Measurements from ENCODE around the gene SLC38A10. TPM values are rescaled to one million over a fixed set of nuclear protein-coding genes. Genes with fewer than 3 reads are reported as not detected.

Gene SLC38A10
- polyA plus RNA-seq, 4 donors: 48.4 to 107 (median 79.2) TPM

- DNase-seq (peak; percentile 62 to 79), FAIRE-seq (no peak)
- Histone ChIP-seq H3K4me1 (ENCODE audit: control insufficient read depth in 3 of 3, insufficient read depth in 2 of 3, low read depth in 1 of 3, low read length in 2 of 3) (peaks cover 0 to 55% (median 5%) of the 10 kb centered on the region in 3 donors), H3K9me3 (ENCODE audit: control insufficient read depth in 2 of 2, insufficient read depth in 1 of 2, low read depth in 1 of 2, low read length in 1 of 2) (no peaks in the 10 kb centered on the region), H3K4me3 (ENCODE audit: low read depth in 1 of 3, low read length in 3 of 3) (no peak overlapping the region), H3K27ac (ENCODE audit: low read depth in 1 of 3, low read length in 2 of 3) (peak overlapping the region in 2 of 3 donors; percentile 35 to 37), H3K27me3 (ENCODE audit: control insufficient read depth in 3 of 3, insufficient read depth in 3 of 3, low read length in 3 of 3) (no peaks in the 10 kb centered on the region), H3K36me3 (ENCODE audit: control insufficient read depth in 3 of 3, insufficient read depth in 2 of 3, low read depth in 1 of 3, low read length in 3 of 3) (peaks cover 0 to 76% (median 6%) of the 10 kb centered on the region in 3 donors)
- 17 to 52% (median 47%) methylated on average over 24 to 25 of the region's 25 CpGs for WGBS, 3 donors
These were observed 43.9 kb downstream of the SLC38A10 start for GRCh38 chr17:81251094-81251708.

GRCh38 chr17:81250286-81251093, 44.6 kb downstream of the SLC38A10 start:
- Histone ChIP-seq H3K27me3 (ENCODE audit: control insufficient read depth in 3 of 3, insufficient read depth in 3 of 3, low read length in 3 of 3) (no peaks in the 10 kb centered on the region), H3K9me3 (ENCODE audit: control insufficient read depth in 2 of 2, insufficient read depth in 1 of 2, low read depth in 1 of 2, low read length in 1 of 2) (no peaks in the 10 kb centered on the region), H3K4me3 (ENCODE audit: low read depth in 1 of 3, low read length in 3 of 3) (no peak overlapping the region), H3K36me3 (ENCODE audit: control insufficient read depth in 3 of 3, insufficient read depth in 2 of 3, low read depth in 1 of 3, low read length in 3 of 3) (peaks cover 0 to 76% (median 6%) of the 10 kb centered on the region in 3 donors), H3K27ac (ENCODE audit: low read depth in 1 of 3, low read length in 2 of 3) (peak overlapping the region in 2 of 3 donors; percentile 35 to 37), H3K4me1 (ENCODE audit: control insufficient read depth in 3 of 3, insufficient read depth in 2 of 3, low read depth in 1 of 3, low read length in 2 of 3) (peaks cover 0 to 49% (median 5%) of the 10 kb centered on the region in 3 donors)
- whole genome bisulfite sequencing, 3 donors: 32 to 70% (median 41%) methylated on average over 31 of the region's 31 CpGs
- DNase-seq (peak in 1 of 2 donors; percentile 42), FAIRE-seq (no peak)

GRCh38 chr17:81249223-81250040, 45.7 kb downstream of the SLC38A10 start:
- Histone ChIP-seq H3K9me3 (ENCODE audit: control insufficient read depth in 2 of 2, insufficient read depth in 1 of 2, low read depth in 1 of 2, low read length in 1 of 2) (no peaks in the 10 kb centered on the region), H3K27me3 (ENCODE audit: control insufficient read depth in 3 of 3, insufficient read depth in 3 of 3, low read length in 3 of 3) (no peaks in the 10 kb centered on the region), H3K4me1 (ENCODE audit: control insufficient read depth in 3 of 3, insufficient read depth in 2 of 3, low read depth in 1 of 3, low read length in 2 of 3) (peaks cover 0 to 38% (median 5%) of the 10 kb centered on the region in 3 donors), H3K36me3 (ENCODE audit: control insufficient read depth in 3 of 3, insufficient read depth in 2 of 3, low read depth in 1 of 3, low read length in 3 of 3) (peaks cover 0 to 82% (median 6%) of the 10 kb centered on the region in 3 donors), H3K27ac (ENCODE audit: low read depth in 1 of 3, low read length in 2 of 3) (no peak overlapping the region), H3K4me3 (ENCODE audit: low read depth in 1 of 3, low read length in 3 of 3) (no peak overlapping the region)
- DNase-seq (no peak), FAIRE-seq (no peak)
- 87 to 93% (median 88%) methylated on average over 12 to 15 of the region's 15 CpGs for WGBS, 3 donors

GRCh38 chr17:81248649-81249048, 46.5 kb downstream of the SLC38A10 start:
- Histone ChIP-seq H3K9me3 (ENCODE audit: control insufficient read depth in 2 of 2, insufficient read depth in 1 of 2, low read depth in 1 of 2, low read length in 1 of 2) (no peaks in the 10 kb centered on the region), H3K4me1 (ENCODE audit: control insufficient read depth in 3 of 3, insufficient read depth in 2 of 3, low read depth in 1 of 3, low read length in 2 of 3) (peaks cover 0 to 36% (median 5%) of the 10 kb centered on the region in 3 donors), H3K4me3 (ENCODE audit: low read depth in 1 of 3, low read length in 3 of 3) (no peak overlapping the region), H3K27ac (ENCODE audit: low read depth in 1 of 3, low read length in 2 of 3) (no peak overlapping the region), H3K36me3 (ENCODE audit: control insufficient read depth in 3 of 3, insufficient read depth in 2 of 3, low read depth in 1 of 3, low read length in 3 of 3) (peaks cover 0 to 82% (median 6%) of the 10 kb centered on the region in 3 donors), H3K27me3 (ENCODE audit: control insufficient read depth in 3 of 3, insufficient read depth in 3 of 3, low read length in 3 of 3) (no peaks in the 10 kb centered on the region)
- 83 to 88% (median 86%) methylated on average over 16 of the region's 16 CpGs for WGBS, 3 donors
- FAIRE-seq: no peak
- no peak for DNase-seq

GRCh38 chr17:81247339-81247990, 47.6 kb downstream of the SLC38A10 start:
- Histone ChIP-seq H3K9me3 (ENCODE audit: control insufficient read depth in 2 of 2, insufficient read depth in 1 of 2, low read depth in 1 of 2, low read length in 1 of 2) (no peaks in the 10 kb centered on the region), H3K4me1 (ENCODE audit: control insufficient read depth in 3 of 3, insufficient read depth in 2 of 3, low read depth in 1 of 3, low read length in 2 of 3) (peaks cover 0 to 27% (median 0%) of the 10 kb centered on the region in 3 donors), H3K27ac (ENCODE audit: low read depth in 1 of 3, low read length in 2 of 3) (no peak overlapping the region), H3K27me3 (ENCODE audit: control insufficient read depth in 3 of 3, insufficient read depth in 3 of 3, low read length in 3 of 3) (no peaks in the 10 kb centered on the region), H3K4me3 (ENCODE audit: low read depth in 1 of 3, low read length in 3 of 3) (no peak overlapping the region), H3K36me3 (ENCODE audit: control insufficient read depth in 3 of 3, insufficient read depth in 2 of 3, low read depth in 1 of 3, low read length in 3 of 3) (peaks cover 0 to 84% (median 2%) of the 10 kb centered on the region in 3 donors)
- WGBS, 3 donors: 90 to 93% (median 93%) methylated on average over 14 of the region's 15 CpGs
- FAIRE-seq (no peak), DNase-seq (no peak)

GRCh38 chr17:81246679-81247338, 48.3 kb downstream of the SLC38A10 start:
- Histone ChIP-seq H3K36me3 (ENCODE audit: control insufficient read depth in 3 of 3, insufficient read depth in 2 of 3, low read depth in 1 of 3, low read length in 3 of 3) (peaks cover 0 to 82% (median 2%) of the 10 kb centered on the region in 3 donors), H3K27me3 (ENCODE audit: control insufficient read depth in 3 of 3, insufficient read depth in 3 of 3, low read length in 3 of 3) (no peaks in the 10 kb centered on the region), H3K9me3 (ENCODE audit: control insufficient read depth in 2 of 2, insufficient read depth in 1 of 2, low read depth in 1 of 2, low read length in 1 of 2) (no peaks in the 10 kb centered on the region), H3K27ac (ENCODE audit: low read depth in 1 of 3, low read length in 2 of 3) (no peak overlapping the region), H3K4me3 (ENCODE audit: low read depth in 1 of 3, low read length in 3 of 3) (no peak overlapping the region), H3K4me1 (ENCODE audit: control insufficient read depth in 3 of 3, insufficient read depth in 2 of 3, low read depth in 1 of 3, low read length in 2 of 3) (peaks cover 0 to 20% (median 0%) of the 10 kb centered on the region in 3 donors)
- WGBS, 3 donors: 88 to 95% (median 93%) methylated on average over 28 of the region's 28 CpGs
- DNase-seq (no peak), FAIRE-seq (no peak)

- 92 to 96% (median 94%) methylated on average over 7 to 10 of the region's 10 CpGs for WGBS, 3 donors
- no peaks in the 10 kb centered on the region for H3K9me3 ChIP-seq (ENCODE audit: control insufficient read depth in 2 of 2, insufficient read depth in 1 of 2, low read depth in 1 of 2, low read length in 1 of 2)
- H3K27ac ChIP-seq (ENCODE audit: low read depth in 1 of 3, low read length in 2 of 3): no peak overlapping the region
- no peaks in the 10 kb centered on the region for H3K27me3 ChIP-seq (ENCODE audit: control insufficient read depth in 3 of 3, insufficient read depth in 3 of 3, low read length in 3 of 3)
- peaks cover 0 to 83% (median 2%) of the 10 kb centered on the region in 3 donors for H3K36me3 ChIP-seq (ENCODE audit: control insufficient read depth in 3 of 3, insufficient read depth in 2 of 3, low read depth in 1 of 3, low read length in 3 of 3)
- no peak overlapping the region for H3K4me3 ChIP-seq (ENCODE audit: low read depth in 1 of 3, low read length in 3 of 3)
- FAIRE-seq (no peak), DNase-seq (no peak)
- peaks cover 0 to 15% (median 0%) of the 10 kb centered on the region in 3 donors for H3K4me1 ChIP-seq (ENCODE audit: control insufficient read depth in 3 of 3, insufficient read depth in 2 of 3, low read depth in 1 of 3, low read length in 2 of 3)
These were observed 48.8 kb downstream of the SLC38A10 start for GRCh38 chr17:81246343-81246670.
